GM06990 (cell line): ENCODE measurements around the gene CACNA1E.
"Not testable (repeated sequence)": the region's sequence is repeated elsewhere in the genome, so short reads cannot be mapped to it uniquely, and the experiment has no call there.

Experiments used
- DNase-seq: peaks from one replicate; pipeline ENCODE4 v3.0.0-alpha.2; 2011; ENCODE audit not compliant: insufficient read length; ENCODE audit errors: extremely low read depth
- H3K27me3 ChIP-seq: replicated peaks from 2 replicates; pipeline ENCODE4 v1.6.0; 2011; ENCODE audit warnings: low read length; ENCODE audit not compliant: control insufficient read depth, insufficient read depth
- H3K36me3 ChIP-seq: 2 replicates; pipeline ENCODE4 v1.5.1; 2011; ENCODE audit warnings: low read length; ENCODE audit not compliant: control insufficient read depth, insufficient read depth
- H3K4me3 ChIP-seq: replicated peaks from 2 replicates; pipeline ENCODE4 v1.5.1; 2011; ENCODE audit warnings: low read depth, mild to moderate bottlenecking, control low read depth, low read length
- TF ChIP-seq, protein P1 (sequence below): IDR thresholded peaks from 2 replicates; pipeline ENCODE4 v1.5.1; 2011; ENCODE audit warnings: low read length, control low read depth, mild to moderate bottlenecking, inconsistent platforms; ENCODE audit not compliant: insufficient read depth, poor library complexity, severe bottlenecking

The CACNA1E gene

DNA sequence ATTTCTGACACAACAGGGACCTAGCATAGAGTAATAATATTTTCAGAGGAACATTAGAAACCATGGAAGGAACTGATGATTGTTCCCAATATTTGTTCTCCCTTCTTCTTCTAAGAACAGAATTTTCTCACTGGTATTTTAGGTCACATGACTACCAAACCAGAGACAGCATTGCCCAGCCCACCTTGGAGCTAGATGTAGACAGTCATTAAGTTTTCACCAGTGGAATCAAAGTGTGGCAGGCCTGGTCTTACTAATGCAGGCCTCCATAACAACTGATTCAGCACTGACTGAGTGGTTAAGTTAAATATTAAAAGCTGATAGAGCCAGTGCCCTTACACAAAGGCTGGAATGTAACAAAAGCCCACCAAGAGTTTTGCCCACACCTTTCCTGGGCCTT is 333.8 kb downstream of the CACNA1E start:
- H3K4me3 ChIP-seq: no peak overlapping the region
- H3K36me3 ChIP-seq: no peaks in the 10 kb centered on the region
- TF ChIP-seq, protein P1, sequence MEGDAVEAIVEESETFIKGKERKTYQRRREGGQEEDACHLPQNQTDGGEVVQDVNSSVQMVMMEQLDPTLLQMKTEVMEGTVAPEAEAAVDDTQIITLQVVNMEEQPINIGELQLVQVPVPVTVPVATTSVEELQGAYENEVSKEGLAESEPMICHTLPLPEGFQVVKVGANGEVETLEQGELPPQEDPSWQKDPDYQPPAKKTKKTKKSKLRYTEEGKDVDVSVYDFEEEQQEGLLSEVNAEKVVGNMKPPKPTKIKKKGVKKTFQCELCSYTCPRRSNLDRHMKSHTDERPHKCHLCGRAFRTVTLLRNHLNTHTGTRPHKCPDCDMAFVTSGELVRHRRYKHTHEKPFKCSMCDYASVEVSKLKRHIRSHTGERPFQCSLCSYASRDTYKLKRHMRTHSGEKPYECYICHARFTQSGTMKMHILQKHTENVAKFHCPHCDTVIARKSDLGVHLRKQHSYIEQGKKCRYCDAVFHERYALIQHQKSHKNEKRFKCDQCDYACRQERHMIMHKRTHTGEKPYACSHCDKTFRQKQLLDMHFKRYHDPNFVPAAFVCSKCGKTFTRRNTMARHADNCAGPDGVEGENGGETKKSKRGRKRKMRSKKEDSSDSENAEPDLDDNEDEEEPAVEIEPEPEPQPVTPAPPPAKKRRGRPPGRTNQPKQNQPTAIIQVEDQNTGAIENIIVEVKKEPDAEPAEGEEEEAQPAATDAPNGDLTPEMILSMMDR: no peak
- DNase-seq: no peak
- H3K27me3 ChIP-seq: no peaks in the 10 kb centered on the region

DNA sequence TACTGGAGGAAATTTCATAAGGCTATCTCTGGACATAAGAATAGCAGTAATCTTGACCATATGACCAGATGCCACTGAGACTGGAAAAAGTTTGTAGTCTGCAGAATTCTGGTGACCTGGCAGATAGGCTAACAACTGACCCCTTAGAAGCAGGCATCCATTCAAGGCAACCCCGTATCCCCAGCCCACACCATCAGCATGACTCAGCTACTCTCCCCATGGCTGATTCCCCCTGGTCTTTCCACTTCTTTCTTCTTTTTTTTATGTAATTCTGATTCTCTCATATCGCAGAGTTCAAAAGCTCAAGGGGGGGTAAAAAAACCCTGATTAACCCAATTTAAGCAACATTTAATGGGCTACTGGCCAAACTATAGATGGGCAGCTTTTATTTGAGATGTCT is 335.1 kb downstream of the CACNA1E start:
- no peak for DNase-seq
- Histone ChIP-seq H3K4me3 (no peak overlapping the region), H3K27me3 (no peaks in the 10 kb centered on the region), H3K36me3 (no peaks in the 10 kb centered on the region)
- TF ChIP-seq, protein P1: no peak

DNA sequence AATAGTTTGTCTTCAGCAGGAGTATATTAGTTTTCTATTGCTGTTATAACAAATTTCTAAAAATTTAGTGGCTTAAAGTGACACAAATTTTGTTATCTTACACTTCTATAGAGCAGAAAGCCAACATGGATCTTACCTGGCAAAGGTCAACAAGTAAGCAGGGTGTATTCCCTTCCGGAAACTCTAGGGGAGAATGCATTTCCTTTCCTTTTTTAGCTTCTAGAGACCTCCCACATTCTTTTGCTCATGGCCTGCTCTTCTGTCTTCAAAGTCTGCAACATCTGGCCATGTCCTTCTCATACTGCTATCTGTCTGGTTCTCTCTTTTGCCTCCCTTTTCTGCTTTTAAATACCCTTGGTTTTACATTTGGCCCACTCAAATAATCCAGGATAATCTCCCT is 335.6 kb downstream of the CACNA1E start:
- Histone ChIP-seq H3K36me3 (no peaks in the 10 kb centered on the region), H3K4me3 (no peak overlapping the region), H3K27me3 (no peaks in the 10 kb centered on the region)
- TF ChIP-seq, protein P1: no peak
- DNase-seq: no peak

DNA sequence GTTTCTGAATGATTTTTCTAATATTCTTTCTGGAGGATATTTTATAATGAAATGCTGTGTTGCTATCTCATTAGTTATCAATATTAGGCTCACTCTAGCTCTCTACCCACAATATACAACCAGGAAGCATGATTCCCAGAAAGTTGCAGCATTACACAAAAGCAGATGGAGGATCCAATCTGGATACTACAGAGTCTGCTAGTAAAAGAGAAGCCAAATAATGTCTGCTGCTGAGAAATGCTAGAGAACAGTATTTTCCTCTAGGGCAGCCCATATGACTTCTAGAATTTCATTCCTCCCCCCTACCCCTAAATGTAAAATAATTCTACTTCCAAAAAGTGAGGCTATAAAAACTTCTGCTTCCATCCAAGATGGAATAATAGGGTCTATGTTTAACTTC is 338.4 kb downstream of the CACNA1E start:
- Histone ChIP-seq H3K27me3 (no peaks in the 10 kb centered on the region), H3K4me3 (no peak overlapping the region), H3K36me3 (no peaks in the 10 kb centered on the region)
- TF ChIP-seq, protein P1: no peak
- DNase-seq: no peak

DNA sequence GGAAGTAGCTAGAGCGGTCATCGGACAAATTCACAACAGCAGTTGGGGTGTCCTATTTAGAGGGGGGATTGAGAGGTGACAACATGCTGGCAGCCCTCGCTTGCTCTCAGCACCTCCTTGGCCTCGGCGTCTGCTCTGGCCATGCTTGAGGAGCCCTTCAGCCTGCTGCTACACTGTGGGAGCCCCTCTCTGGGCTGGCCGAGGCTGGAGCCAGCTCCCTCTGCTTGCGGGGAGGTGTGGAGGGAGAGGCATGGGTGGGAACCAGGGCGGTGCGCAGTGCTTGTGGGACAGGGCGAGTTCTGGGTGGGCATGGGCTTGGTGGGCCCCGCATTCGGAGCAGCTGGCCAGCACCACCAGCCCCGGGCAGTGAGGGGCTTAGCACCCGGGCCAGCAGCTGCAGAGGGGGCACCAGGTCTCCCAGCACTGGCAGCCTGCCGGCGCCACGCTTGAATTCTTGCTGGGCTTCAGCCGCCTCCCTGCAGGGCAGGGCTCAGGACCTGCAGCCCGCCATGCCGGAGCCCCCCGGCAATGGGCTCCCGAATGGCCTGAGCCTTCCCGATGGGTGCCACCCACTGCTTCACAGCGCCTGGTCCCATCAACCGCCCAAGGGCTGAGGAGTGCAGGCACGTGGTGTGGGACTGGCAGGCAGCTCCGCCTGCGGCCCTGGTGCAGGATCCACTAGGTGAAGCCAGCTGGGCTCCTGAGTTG is 349.0 kb downstream of the CACNA1E start:
- DNase-seq, H3K4me3 ChIP-seq, H3K27me3 ChIP-seq, H3K36me3 ChIP-seq: not testable (repeated sequence)

GRCh38 chr1:181846001-181846645 is 362.8 kb downstream of the CACNA1E start:
- no peak for DNase-seq

More at GRCh38 chr1:181846001-181846645, 362.8 kb downstream of the CACNA1E start:
- Histone ChIP-seq H3K27me3 (no peaks in the 10 kb centered on the region), H3K36me3 (no peaks in the 10 kb centered on the region), H3K4me3 (no peak overlapping the region)
- TF ChIP-seq, protein P1: no peak
